ENCODE data around the gene ARL14EPL.
"Not testable (repeated sequence)": the region's sequence is repeated elsewhere in the genome, so short reads cannot be mapped to it uniquely, and the experiment has no call there.

GRCh38 chr5:116086309-116086708 is 54.0 kb downstream of the ARL14EPL start:
- TF ChIP-seq CTCF, POLR2A (IDR thresholded peaks at IDR 0.05): not testable (repeated sequence)
